ENCODE data around the gene KCNC3. TPM values are rescaled to one million over a fixed set of nuclear protein-coding genes. Genes with fewer than 3 reads are reported as not detected.
"Not testable (repeated sequence)": the region's sequence is repeated elsewhere in the genome, so short reads cannot be mapped to it uniquely, and the experiment has no call there.

Gene KCNC3
- total and polyA plus RNA-seq, 7 donors = 0.36 to 1.6 (median 0.88) TPM; not detected in 3

GRCh38 chr19:50340331-50340730, 11.2 kb upstream of the KCNC3 start:
- TF ChIP-seq POLR2A (IDR thresholded peaks at IDR 0.05) (no peak), EP300 (IDR thresholded peaks at IDR 0.05) (no peak), POLR2AphosphoS5 (IDR thresholded peaks at IDR 0.05) (no peak)
- TF ChIP-seq, protein P1, sequence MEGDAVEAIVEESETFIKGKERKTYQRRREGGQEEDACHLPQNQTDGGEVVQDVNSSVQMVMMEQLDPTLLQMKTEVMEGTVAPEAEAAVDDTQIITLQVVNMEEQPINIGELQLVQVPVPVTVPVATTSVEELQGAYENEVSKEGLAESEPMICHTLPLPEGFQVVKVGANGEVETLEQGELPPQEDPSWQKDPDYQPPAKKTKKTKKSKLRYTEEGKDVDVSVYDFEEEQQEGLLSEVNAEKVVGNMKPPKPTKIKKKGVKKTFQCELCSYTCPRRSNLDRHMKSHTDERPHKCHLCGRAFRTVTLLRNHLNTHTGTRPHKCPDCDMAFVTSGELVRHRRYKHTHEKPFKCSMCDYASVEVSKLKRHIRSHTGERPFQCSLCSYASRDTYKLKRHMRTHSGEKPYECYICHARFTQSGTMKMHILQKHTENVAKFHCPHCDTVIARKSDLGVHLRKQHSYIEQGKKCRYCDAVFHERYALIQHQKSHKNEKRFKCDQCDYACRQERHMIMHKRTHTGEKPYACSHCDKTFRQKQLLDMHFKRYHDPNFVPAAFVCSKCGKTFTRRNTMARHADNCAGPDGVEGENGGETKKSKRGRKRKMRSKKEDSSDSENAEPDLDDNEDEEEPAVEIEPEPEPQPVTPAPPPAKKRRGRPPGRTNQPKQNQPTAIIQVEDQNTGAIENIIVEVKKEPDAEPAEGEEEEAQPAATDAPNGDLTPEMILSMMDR (IDR thresholded peaks at IDR 0.05) = no peak
- Histone ChIP-seq H3K27me3 (no peaks in the 10 kb centered on the region), H3K27ac (no peak overlapping the region), H3K4me3 (no peak overlapping the region), H3K36me3 (no peaks in the 10 kb centered on the region), H3K4me1 (no peaks in the 10 kb centered on the region), H3K9me3 (peaks cover 0 to 3% (median under 1%) of the 10 kb centered on the region in 4 donors)
- intact Hi-C loops (cut with DNase I) = no loop called here
- DNase-seq = no peak

DNA sequence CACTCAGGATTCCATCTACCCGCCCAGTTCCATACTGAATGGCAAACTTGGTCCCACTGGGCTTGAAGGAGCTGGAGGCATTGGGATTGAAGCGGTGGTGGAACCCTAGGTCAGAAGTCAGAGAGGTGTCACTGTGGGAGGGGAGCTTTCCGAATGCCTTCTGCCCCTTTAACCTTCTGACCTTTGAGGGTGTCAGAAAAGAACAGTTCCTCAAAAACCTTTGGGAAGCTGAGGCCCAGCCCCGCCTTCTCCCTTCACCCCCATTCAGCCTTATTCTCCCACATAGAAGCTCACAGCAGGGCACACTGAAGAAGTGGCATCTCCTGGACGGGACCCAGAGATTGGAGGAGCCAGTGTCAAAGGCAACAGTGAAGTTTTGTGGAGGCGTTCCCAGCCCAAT, 7.9 kb upstream of the KCNC3 start:
- H3K4me1 ChIP-seq = peaks cover 0 to 15% (median 14%) of the 10 kb centered on the region in 4 donors
- 89 to 92% methylated on average over 6 of the region's 6 CpGs for whole genome bisulfite sequencing, 2 donors
- DNase-seq; H3K36me3 ChIP-seq; H3K4me3 ChIP-seq; H3K9me3 ChIP-seq; intact Hi-C loops (cut with DNase I); H3K27ac ChIP-seq: not testable (repeated sequence)
- peaks cover 14 to 32% (median 31%) of the 10 kb centered on the region in 3 donors for H3K27me3 ChIP-seq

- H3K27ac ChIP-seq = no peak overlapping the region
- no peaks in the 10 kb centered on the region for H3K9me3 ChIP-seq
- DNase-seq = no peak
- no peak overlapping the region for H3K4me3 ChIP-seq
- WGBS, 2 donors = 92 to 94% methylated on average over 12 of the region's 12 CpGs
- intact Hi-C loops (cut with DNase I) = no loop called here
- H3K36me3 ChIP-seq = no peaks in the 10 kb centered on the region
- peaks cover 26 to 53% (median 48%) of the 10 kb centered on the region in 3 donors for H3K27me3 ChIP-seq
- H3K4me1 ChIP-seq = peaks cover 0 to 28% (median 24%) of the 10 kb centered on the region in 4 donors
- TF ChIP-seq POLR2A (IDR thresholded peaks at IDR 0.05) (no peak), POLR2AphosphoS5 (IDR thresholded peaks at IDR 0.05) (no peak), EP300 (IDR thresholded peaks at IDR 0.05) (no peak)
- TF ChIP-seq, protein P1 (IDR thresholded peaks at IDR 0.05) = no peak
Observed at GRCh38 chr19:50334741-50335421, 5.7 kb upstream of the KCNC3 start.

- intact Hi-C loops (cut with DNase I) = no loop called here
- H3K4me3 ChIP-seq = peak overlapping the region; percentile 5 to 46 (median 40)
- peaks cover 0 to 37% (median 32%) of the 10 kb centered on the region in 4 donors for H3K4me1 ChIP-seq
- no peaks in the 10 kb centered on the region for H3K36me3 ChIP-seq
- peak overlapping the region; percentile 30 to 69 (median 54) for H3K27ac ChIP-seq
- H3K27me3 ChIP-seq = peaks cover 30 to 62% (median 56%) of the 10 kb centered on the region in 3 donors
- DNase-seq = peak; percentile 74
- TF ChIP-seq POLR2AphosphoS5 (IDR thresholded peaks at IDR 0.05) (peak; percentile 41 to 81 (median 62)), POLR2A (IDR thresholded peaks at IDR 0.05) (peak in 1 of 2 donors; percentile 13), EP300 (IDR thresholded peaks at IDR 0.05) (no peak)
- WGBS, 2 donors = 13 to 14% methylated on average over 54 of the region's 54 CpGs
- no peaks in the 10 kb centered on the region for H3K9me3 ChIP-seq
Observed at GRCh38 chr19:50333737-50334617, 4.8 kb upstream of the KCNC3 start.

DNA sequence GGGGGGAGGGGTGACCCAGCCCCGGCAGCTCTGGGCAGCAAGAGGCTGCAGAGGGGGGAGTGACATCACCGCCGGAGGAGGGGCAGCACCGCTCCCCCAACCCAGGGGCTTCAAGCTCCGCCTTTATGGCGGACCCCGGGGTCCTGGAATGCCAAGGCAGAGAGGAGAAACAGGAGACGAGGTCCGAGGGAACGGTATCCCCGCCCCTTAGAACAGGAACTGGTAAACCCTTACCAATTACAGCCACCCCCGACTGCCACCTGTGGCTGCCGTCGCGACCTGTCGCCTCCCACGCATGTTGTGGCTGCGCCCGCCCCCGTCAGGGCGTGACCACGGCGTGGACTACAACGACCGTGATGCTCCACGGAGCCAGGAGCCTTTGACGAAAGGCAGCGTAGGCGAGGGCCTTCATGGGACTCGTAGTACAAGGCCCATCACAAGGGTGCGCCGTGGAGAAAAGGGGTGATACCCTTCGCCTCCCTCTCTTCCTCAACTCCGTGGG, 4.1 kb upstream of the KCNC3 start:
- peak overlapping the region; percentile 30 to 69 (median 54) for H3K27ac ChIP-seq
- peaks cover 0 to 37% (median 34%) of the 10 kb centered on the region in 4 donors for H3K4me1 ChIP-seq
- peak overlapping the region; percentile 5 to 46 (median 40) for H3K4me3 ChIP-seq
- no peaks in the 10 kb centered on the region for H3K9me3 ChIP-seq
- DNase-seq = peak; percentile 91
- H3K27me3 ChIP-seq = peaks cover 33 to 66% (median 60%) of the 10 kb centered on the region in 3 donors
- no peaks in the 10 kb centered on the region for H3K36me3 ChIP-seq
- no peak for TF ChIP-seq EP300 (IDR thresholded peaks at IDR 0.05)
- TF ChIP-seq, protein P1 (IDR thresholded peaks at IDR 0.05) = no peak
- TF ChIP-seq POLR2A (IDR thresholded peaks at IDR 0.05) = no peak
- no peak for TF ChIP-seq POLR2AphosphoS5 (IDR thresholded peaks at IDR 0.05)
- WGBS, 2 donors = 1% methylated on average over 34 of the region's 34 CpGs
- intact Hi-C loops (cut with DNase I) = no loop called here
